Esophagus muscularis mucosa (tissue), 4 donors: ENCODE data around the gene ASIC2. TPM values are rescaled to one million over a fixed set of nuclear protein-coding genes. Genes with fewer than 3 reads are reported as not detected.

Source experiments
- DNase-seq: peaks from one replicate; pipeline ENCODE4 v3.0.0-alpha.2; 2017; ENCODE audit errors: extremely low spot score
- H3K27ac ChIP-seq, 4 donors: fragments of 200-600 bp; sonication (generic); replicated peaks in 1 of 4; 1 replicate in 3 of 4; 2 replicates in 1 of 4; pipeline ENCODE4 v1.5.1; 2016 to 2019; ENCODE audit warnings: mild to moderate bottlenecking in 1 of 4
- H3K27me3 ChIP-seq, 4 donors: fragments of 200-600 bp; sonication (generic); one replicate each; pipeline versions ENCODE4 v1.5.1 to v1.6.0; 2016 to 2019
- H3K36me3 ChIP-seq, 4 donors: fragments of 200-600 bp; sonication (generic); one replicate each; pipeline ENCODE4 v1.5.1; 2016 to 2019
- H3K4me1 ChIP-seq, 4 donors: fragments of 200-600 bp; sonication (generic); one replicate each; pipeline ENCODE4 v1.5.1; 2016 to 2019
- H3K4me3 ChIP-seq, 4 donors: fragments of 200-600 bp; sonication (generic); 1 replicate in 2 of 4; 2 replicates in 2 of 4; pipeline ENCODE4 v1.5.1; 2016 to 2019; ENCODE audit warnings: mild to moderate bottlenecking in 4 of 4, moderate library complexity in 1 of 4
- H3K9me3 ChIP-seq, 4 donors: fragments of 200-600 bp; sonication (generic); 1 replicate in 3 of 4; 2 replicates in 1 of 4; pipeline ENCODE4 v1.5.1; 2016 to 2019
- EP300 ChIP-seq: sonication (generic); formaldehyde crosslinking; IDR thresholded peaks from one replicate; pipeline ENCODE4 v1.6.1; 2017; ENCODE audit warnings: antibody characterized with exemption
- POLR2A ChIP-seq: fragments of 450-650 bp; IDR thresholded peaks from one replicate; pipeline ENCODE4 v1.6.1; 2017; ENCODE audit warnings: antibody characterized with exemption, moderate library complexity, mild to moderate bottlenecking, low read depth
- POLR2AphosphoS5 ChIP-seq, 2 donors: sonication (generic); formaldehyde crosslinking; IDR thresholded peaks; one replicate each; pipeline ENCODE4 v1.6.1; 2017; ENCODE audit warnings: antibody characterized with exemption in 2 of 2
- WGBS: methylation state at CpG from one replicate; pipeline ENCODE4 v1.1.5; 2018; 5-methylcytosine and 5-hydroxymethylcytosine counted together
- intact Hi-C: fragments of 100-400 bp; cut with DNase I; formaldehyde crosslinking; loops from one replicate; pipeline ENCODE4 v1.15.1; 2023
- total RNA-seq, 4 donors: library from RNA; depleted of rRNA; stranded (reverse); fragments of >200 nt; gene quantifications; one replicate each; pipeline versions ENCODE4 v1.1.0 to v1.2.1, GENCODE V29; 2016
- TF ChIP-seq, protein P1 (sequence below), 3 experiments: fragments of 200-600 bp in 2 of 3; fragments of 450-650 bp in 1 of 3; sonication (generic) in 2 of 3; IDR thresholded peaks; one replicate each; pipeline ENCODE4 v1.5.1; 2017 to 2019; ENCODE audit warnings: antibody characterized with exemption in 3 of 3, mild to moderate bottlenecking in 2 of 3, moderate library complexity in 1 of 3

Gene ASIC2
- total RNA-seq, 4 donors from 2014 or later: 0.13 TPM; not detected in 3

DNA sequence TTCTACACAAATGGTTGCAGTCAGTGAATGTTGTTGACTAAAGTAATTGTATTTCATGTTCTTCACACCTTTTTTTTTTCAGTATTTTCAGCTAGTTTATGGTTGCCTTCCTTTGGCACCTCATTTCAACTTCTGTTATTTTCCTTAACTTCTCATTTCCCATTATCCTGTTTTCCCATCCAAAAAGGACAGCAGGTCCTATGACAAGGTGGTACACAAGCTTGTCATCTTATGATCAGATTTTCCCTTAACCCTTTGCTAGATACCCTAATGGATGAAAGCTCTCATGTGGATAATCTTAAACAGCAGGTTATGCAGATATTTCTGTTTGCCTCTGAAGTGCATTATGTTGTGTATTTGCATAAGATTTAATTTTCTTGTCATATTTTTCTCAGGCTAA is 7.1 kb upstream of the ASIC2 start:
- no peak for TF ChIP-seq POLR2AphosphoS5 (IDR thresholded peaks at IDR 0.05)
- Histone ChIP-seq H3K36me3 (no peaks in the 10 kb centered on the region), H3K27ac (no peak overlapping the region), H3K27me3 (peaks cover 0 to 52% (median 0%) of the 10 kb centered on the region in 4 donors), H3K4me3 (no peak overlapping the region), H3K4me1 (no peaks in the 10 kb centered on the region), H3K9me3 (peaks cover 0 to 10% (median 3%) of the 10 kb centered on the region in 4 donors)
- intact Hi-C loops: no loop called here
- DNase-seq: no peak

DNA sequence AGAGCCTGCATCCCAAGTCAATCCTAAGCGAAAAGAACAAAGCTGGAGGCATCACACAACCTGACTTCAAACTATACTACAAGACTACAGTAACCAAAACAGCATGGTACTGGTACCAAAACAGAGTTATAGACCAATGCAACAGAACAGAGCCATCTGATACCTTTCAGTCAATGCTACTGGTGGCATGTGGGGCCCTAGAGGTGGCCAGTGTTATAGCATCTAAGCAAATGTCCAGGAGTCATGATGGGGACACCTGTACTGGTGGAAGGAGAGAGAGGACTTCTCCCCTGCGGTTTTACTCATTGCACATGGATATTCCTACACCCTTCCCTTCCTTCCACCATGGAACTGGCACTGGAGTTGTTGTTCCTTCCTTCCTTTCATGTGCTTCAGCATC is 6.0 kb upstream of the ASIC2 start:
- DNase-seq: no peak
- H3K4me1 ChIP-seq: no peaks in the 10 kb centered on the region
- TF ChIP-seq POLR2AphosphoS5 (IDR thresholded peaks at IDR 0.05): no peak
- TF ChIP-seq, protein P1, sequence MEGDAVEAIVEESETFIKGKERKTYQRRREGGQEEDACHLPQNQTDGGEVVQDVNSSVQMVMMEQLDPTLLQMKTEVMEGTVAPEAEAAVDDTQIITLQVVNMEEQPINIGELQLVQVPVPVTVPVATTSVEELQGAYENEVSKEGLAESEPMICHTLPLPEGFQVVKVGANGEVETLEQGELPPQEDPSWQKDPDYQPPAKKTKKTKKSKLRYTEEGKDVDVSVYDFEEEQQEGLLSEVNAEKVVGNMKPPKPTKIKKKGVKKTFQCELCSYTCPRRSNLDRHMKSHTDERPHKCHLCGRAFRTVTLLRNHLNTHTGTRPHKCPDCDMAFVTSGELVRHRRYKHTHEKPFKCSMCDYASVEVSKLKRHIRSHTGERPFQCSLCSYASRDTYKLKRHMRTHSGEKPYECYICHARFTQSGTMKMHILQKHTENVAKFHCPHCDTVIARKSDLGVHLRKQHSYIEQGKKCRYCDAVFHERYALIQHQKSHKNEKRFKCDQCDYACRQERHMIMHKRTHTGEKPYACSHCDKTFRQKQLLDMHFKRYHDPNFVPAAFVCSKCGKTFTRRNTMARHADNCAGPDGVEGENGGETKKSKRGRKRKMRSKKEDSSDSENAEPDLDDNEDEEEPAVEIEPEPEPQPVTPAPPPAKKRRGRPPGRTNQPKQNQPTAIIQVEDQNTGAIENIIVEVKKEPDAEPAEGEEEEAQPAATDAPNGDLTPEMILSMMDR (IDR thresholded peaks at IDR 0.05): no peak
- no peak for TF ChIP-seq EP300
- no peak for TF ChIP-seq POLR2A
- H3K27me3 ChIP-seq: peaks cover 0 to 57% (median 0%) of the 10 kb centered on the region in 4 donors
- intact Hi-C loops: no loop called here
- no peak overlapping the region for H3K27ac ChIP-seq
- H3K36me3 ChIP-seq: no peaks in the 10 kb centered on the region
- WGBS: 77% methylated on average over 2 of the region's 2 CpGs
- peaks cover 0 to 10% (median 3%) of the 10 kb centered on the region in 4 donors for H3K9me3 ChIP-seq
- no peak overlapping the region for H3K4me3 ChIP-seq

DNA sequence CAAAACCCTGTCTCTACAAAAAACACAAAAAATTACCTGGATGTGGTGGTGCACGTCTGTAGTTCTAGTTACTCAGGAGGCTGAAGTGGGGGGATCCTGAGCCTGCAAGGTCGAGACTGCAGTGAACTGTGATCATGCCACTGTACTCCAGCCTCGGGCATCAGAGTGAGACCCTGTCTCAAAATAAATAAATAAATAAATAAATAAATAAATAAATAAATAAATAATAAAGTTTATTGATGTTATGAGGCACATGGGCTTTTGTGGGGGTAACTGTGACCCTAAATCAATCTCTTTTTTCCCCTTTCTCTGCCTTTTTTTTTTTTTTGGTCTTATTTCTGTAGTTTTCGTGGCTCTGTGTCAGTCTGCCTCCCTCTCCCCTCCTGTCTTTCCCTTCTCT is 4.5 kb upstream of the ASIC2 start:
- H3K27ac ChIP-seq: no peak overlapping the region
- peaks cover 0 to 71% (median 11%) of the 10 kb centered on the region in 4 donors for H3K27me3 ChIP-seq
- H3K9me3 ChIP-seq: peaks cover 0 to 10% (median 3%) of the 10 kb centered on the region in 4 donors
- TF ChIP-seq, protein P1 (IDR thresholded peaks at IDR 0.05): no peak
- TF ChIP-seq EP300: no peak
- no peak for TF ChIP-seq POLR2AphosphoS5 (IDR thresholded peaks at IDR 0.05)
- TF ChIP-seq POLR2A: no peak
- H3K36me3 ChIP-seq: no peaks in the 10 kb centered on the region
- H3K4me3 ChIP-seq: no peak overlapping the region
- H3K4me1 ChIP-seq: peaks cover 3 to 10% (median 7%) of the 10 kb centered on the region in 4 donors
- DNase-seq: no peak
- intact Hi-C loops: no loop called here
- WGBS: 82% methylated on average over 4 of the region's 4 CpGs

DNA sequence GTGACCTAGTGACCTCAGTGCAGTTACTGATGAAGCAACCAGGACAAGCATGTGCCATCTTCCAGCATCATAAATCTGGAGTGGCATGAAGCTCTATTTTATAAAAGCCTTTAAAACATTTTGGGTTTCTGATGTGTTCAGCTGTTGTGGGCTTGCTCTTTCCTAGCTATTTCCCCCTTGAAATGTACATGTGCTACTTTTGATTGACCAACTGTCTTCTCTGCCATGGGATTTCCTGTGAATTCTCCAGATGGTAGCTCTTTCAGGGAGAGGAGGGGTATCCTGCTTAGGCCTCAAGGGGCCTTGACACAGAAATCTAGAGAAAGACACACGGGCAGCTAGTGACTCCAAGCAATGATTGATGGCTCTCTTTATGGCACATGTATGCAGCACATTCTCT is 1.9 kb upstream of the ASIC2 start:
- Histone ChIP-seq H3K27me3 (peaks cover 0 to 84% (median 24%) of the 10 kb centered on the region in 4 donors), H3K4me3 (no peak overlapping the region), H3K27ac (no peak overlapping the region), H3K36me3 (no peaks in the 10 kb centered on the region), H3K4me1 (peaks cover 8 to 27% (median 20%) of the 10 kb centered on the region in 4 donors), H3K9me3 (peaks cover 0 to 10% (median 3%) of the 10 kb centered on the region in 4 donors)
- no peak for DNase-seq
- 29% methylated on average over 1 of the region's 1 CpG for WGBS
- intact Hi-C loops: no loop called here
- TF ChIP-seq, protein P1 (IDR thresholded peaks at IDR 0.05): no peak
- no peak for TF ChIP-seq EP300
- TF ChIP-seq POLR2A: no peak
- TF ChIP-seq POLR2AphosphoS5 (IDR thresholded peaks at IDR 0.05): no peak

DNA sequence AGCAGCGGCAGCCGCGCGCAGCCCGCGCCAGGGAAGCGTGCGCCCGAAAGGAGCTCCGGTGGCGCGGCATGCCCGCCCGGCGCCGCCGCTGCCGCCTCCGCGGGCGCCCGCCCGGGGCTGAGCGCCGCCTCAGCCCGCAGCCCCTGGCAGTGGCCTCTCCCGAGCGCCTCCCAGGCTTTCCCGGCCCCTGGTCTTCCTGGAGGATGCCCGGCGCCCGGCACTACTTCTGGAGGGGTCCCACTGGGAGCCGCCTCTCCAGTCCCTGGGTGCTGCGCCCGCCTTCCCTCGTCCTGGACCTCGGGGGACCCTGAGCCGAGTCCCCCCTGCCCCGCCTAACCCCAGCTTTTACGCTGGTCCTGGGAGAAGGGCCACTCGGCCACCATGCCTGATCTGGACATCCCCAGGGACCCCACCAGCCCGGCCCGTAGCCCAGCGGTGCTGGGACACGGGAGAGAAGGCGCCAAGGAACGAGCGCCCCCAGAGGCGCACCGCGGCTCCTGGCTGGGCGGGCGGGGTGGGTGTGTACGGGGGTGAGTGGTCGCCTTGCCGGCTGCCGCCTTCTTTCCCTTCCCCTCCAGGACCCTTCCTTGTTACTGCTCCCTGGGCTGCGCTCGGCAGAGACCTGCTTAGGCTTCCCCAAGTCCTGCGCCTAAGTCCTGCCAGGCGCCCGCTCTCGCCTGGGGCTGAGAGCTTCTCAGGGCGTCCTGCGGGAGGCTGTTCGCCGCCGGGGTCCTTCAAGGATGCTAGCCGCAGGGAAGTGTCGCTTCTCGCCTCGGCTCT is 704 bp downstream of the ASIC2 start:
- WGBS: 0% methylated on average over 1 of the region's 72 CpGs
- H3K4me3 ChIP-seq: peak overlapping the region; percentile 40 to 51 (median 43)
- H3K27me3 ChIP-seq: peaks cover 0 to 87% (median 24%) of the 10 kb centered on the region in 4 donors
- H3K36me3 ChIP-seq: no peaks in the 10 kb centered on the region
- intact Hi-C loops: no loop called here
- H3K9me3 ChIP-seq: no peaks in the 10 kb centered on the region
- H3K4me1 ChIP-seq: peaks cover 8 to 27% (median 20%) of the 10 kb centered on the region in 4 donors
- TF ChIP-seq, protein P1 (IDR thresholded peaks at IDR 0.05): no peak
- TF ChIP-seq EP300 (no peak), POLR2AphosphoS5 (IDR thresholded peaks at IDR 0.05) (no peak), POLR2A (no peak)
- no peak for DNase-seq
- H3K27ac ChIP-seq: no peak overlapping the region
